HL-60 (cell line): ENCODE results near the gene ITIH5.
"Not testable (repeated sequence)": the region's sequence is repeated elsewhere in the genome, so short reads cannot be mapped to it uniquely, and the experiment has no call there.

Experiments used
- DNase-seq, 2 experiments: peaks; one replicate each; pipeline ENCODE4 v3.0.0-alpha.2; 2010 to 2020; ENCODE audit warnings: low read depth in 1 of 2, low spot score in 1 of 2
- H3K27ac ChIP-seq: fragments of 250-450 bp; sonication (Bioruptor Pico); replicated peaks from 2 replicates; pipeline ENCODE4 v1.5.1; 2020; ENCODE audit warnings: mild to moderate bottlenecking, moderate library complexity
- H3K27me3 ChIP-seq: fragments of 250-450 bp; sonication (Bioruptor Pico); 2 replicates; pipeline ENCODE4 v1.5.1; 2021; ENCODE audit warnings: mild to moderate bottlenecking, moderate library complexity; ENCODE audit not compliant: insufficient read depth, poor library complexity, severe bottlenecking
- H3K4me3 ChIP-seq: replicated peaks from 2 replicates; pipeline ENCODE4 v1.5.1; 2011; ENCODE audit warnings: mild to moderate bottlenecking, control low read depth, low read length; ENCODE audit not compliant: insufficient read depth
- CTCF ChIP-seq: IDR thresholded peaks from one replicate; pipeline ENCODE4 v1.5.1; 2011; ENCODE audit warnings: low read length, control low read depth, inconsistent platforms; ENCODE audit not compliant: insufficient read depth
- GABPA ChIP-seq: IDR thresholded peaks from 2 replicates; pipeline ENCODE4 v1.6.1; 2012; ENCODE audit warnings: low read depth
- POLR2AphosphoS5 ChIP-seq: IDR thresholded peaks from 2 replicates; pipeline ENCODE4 v1.6.1; 2012; ENCODE audit warnings: low read depth
- REST ChIP-seq: IDR thresholded peaks from 2 replicates; pipeline ENCODE4 v1.6.1; 2012; ENCODE audit warnings: low read depth; ENCODE audit not compliant: insufficient replicate concordance
- SPI1 ChIP-seq: IDR thresholded peaks from 2 replicates; pipeline ENCODE4 v1.6.1; 2012; ENCODE audit warnings: low read depth, mild to moderate bottlenecking, borderline replicate concordance
- long read RNA-seq: library from polyadenylated mRNA; unstranded; transcript quantifications from one replicate; pipeline ENCODE4 v2.0.0, GENCODE V29; 2020

ITIH5 gene
- long read RNA-seq, result 0 reads

GRCh38 chr10:7666253-7667023 lies at the start of gene ITIH5:
TSS of gene ITIH5 (minus strand) at chr10:7666966. CDS start at chr10:7666892, 74 bp downstream.
- H3K27me3 ChIP-seq, result peaks cover 5% of the 10 kb centered on the region
- no peak within 1 kb of the TSS for H3K4me3 ChIP-seq
- no peak within 1 kb of the TSS for H3K27ac ChIP-seq
- TF ChIP-seq SPI1, result no peak
- no peak for TF ChIP-seq CTCF
- no peak for TF ChIP-seq GABPA
- no peak for TF ChIP-seq REST
- no peak for TF ChIP-seq POLR2AphosphoS5
- no peak for DNase-seq

- TF ChIP-seq REST (no peak), CTCF (no peak), GABPA (no peak), SPI1 (no peak), POLR2AphosphoS5 (no peak)
- H3K4me3 ChIP-seq, result no peak overlapping the region
- no peaks in the 10 kb centered on the region for H3K27me3 ChIP-seq
- DNase-seq, result no peak
- H3K27ac ChIP-seq, result no peak overlapping the region
These were observed 48.7 kb upstream of the ITIH5 start for GRCh38 chr10:7715515-7715914.

GRCh38 chr10:7711075-7711474 lies 44.3 kb upstream of the ITIH5 start:
- H3K27ac ChIP-seq, DNase-seq, H3K4me3 ChIP-seq, H3K27me3 ChIP-seq: not testable (repeated sequence)

GRCh38 chr10:7710446-7710845 lies 43.7 kb upstream of the ITIH5 start:
- Histone ChIP-seq H3K27me3 (no peaks in the 10 kb centered on the region), H3K27ac (no peak overlapping the region), H3K4me3 (no peak overlapping the region)
- DNase-seq, result no peak
- TF ChIP-seq REST, result no peak
- no peak for TF ChIP-seq GABPA
- TF ChIP-seq CTCF, result no peak
- TF ChIP-seq POLR2AphosphoS5, result no peak
- TF ChIP-seq SPI1, result no peak
